Measurements from ENCODE around the gene PECR. TPM values are rescaled to one million over a fixed set of nuclear protein-coding genes. Genes with fewer than 3 reads are reported as not detected.

The PECR gene
- total and polyA plus RNA-seq, 2 of the 13 experiments (the other 11 are each of a cell fraction or from before 2014, with no cell fraction given), result 151 to 153 TPM

GRCh38 chr2:216013080-216013909 lies 68.3 kb downstream of the PECR start, which contains the start of gene MREG (continued):
- TF ChIP-seq ZHX2 (IDR thresholded peaks at IDR 0.05; ENCODE audit: low read depth) (no peak), ZHX2 (CRISPR knock-in tag; IDR thresholded peaks at IDR 0.05; ENCODE audit: borderline replicate concordance) (no peak), ZNF207 (IDR thresholded peaks at IDR 0.05; ENCODE audit: borderline replicate concordance) (no peak), ARID4A (CRISPR knock-in tag; IDR thresholded peaks at IDR 0.05; ENCODE audit: borderline replicate concordance) (peak; percentile 57), SP1 (IDR thresholded peaks at IDR 0.05) (no peak), SP1 (CRISPR knock-in tag; IDR thresholded peaks at IDR 0.05) (no peak), TP53 (CRISPR knock-in tag; conservative IDR thresholded peaks at IDR 0.05) (no peak), ZNF260 (CRISPR knock-in tag; IDR thresholded peaks at IDR 0.05; ENCODE audit: borderline replicate concordance, low read depth) (no peak), AKNA (CRISPR knock-in tag; IDR thresholded peaks at IDR 0.05; ENCODE audit: borderline replicate concordance) (no peak), RFXANK (CRISPR knock-in tag; IDR thresholded peaks at IDR 0.05) (no peak), NR2F2 (IDR thresholded peaks at IDR 0.05; ENCODE audit: borderline replicate concordance, low read depth) (no peak), ZNF703 (CRISPR knock-in tag; IDR thresholded peaks at IDR 0.05; ENCODE audit: borderline replicate concordance) (no peak), ELF1 (CRISPR knock-in tag; IDR thresholded peaks at IDR 0.05) (no peak), MZF1 (CRISPR knock-in tag; IDR thresholded peaks at IDR 0.05; ENCODE audit: borderline replicate concordance) (no peak), ZFAT (CRISPR knock-in tag; conservative IDR thresholded peaks at IDR 0.05) (no peak)
